ENCODE measurements around the gene SCG3.
"Not testable (repeated sequence)": the region's sequence is repeated elsewhere in the genome, so short reads cannot be mapped to it uniquely, and the experiment has no call there.

Gene SCG3

DNA sequence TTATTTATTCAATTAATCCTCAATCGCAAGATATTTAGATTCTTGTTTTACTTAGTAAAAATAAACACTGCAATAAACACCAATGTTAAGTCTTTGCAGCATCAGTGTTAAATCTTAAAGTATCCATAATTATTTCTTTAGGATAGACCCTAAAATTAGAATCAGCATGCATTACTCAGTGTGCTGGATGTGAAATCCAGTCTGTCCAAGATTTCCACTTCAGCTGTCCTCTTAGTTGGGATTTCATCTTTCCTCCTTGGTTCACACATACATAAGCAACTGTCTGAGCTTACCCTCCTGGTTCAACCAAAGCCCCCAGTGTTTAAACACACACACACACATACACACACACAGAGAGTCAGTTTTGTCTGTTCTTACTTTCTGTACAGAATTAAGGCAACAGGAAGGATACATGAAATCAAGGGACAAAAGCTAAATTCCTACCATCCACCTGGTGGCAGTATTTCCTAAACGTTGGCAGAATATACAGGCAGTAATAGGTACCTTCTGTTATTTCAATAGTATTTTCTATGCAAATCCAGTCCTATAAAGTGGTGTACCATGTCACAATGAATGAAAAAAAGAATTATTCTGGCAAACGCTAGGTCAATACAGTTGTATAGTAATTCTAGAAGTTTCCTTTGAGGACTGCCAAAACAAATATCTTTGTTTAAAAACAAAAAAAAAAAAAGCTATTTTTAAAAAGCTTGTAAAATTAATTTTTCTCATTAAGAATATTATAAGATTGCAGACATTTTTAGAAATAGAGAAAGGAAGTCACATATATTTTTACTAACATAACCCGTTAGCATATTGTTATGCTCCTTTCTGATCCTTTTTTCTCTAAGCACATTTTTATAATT is 31.4 kb upstream of the SCG3 start:
- Mint-ChIP-seq H3K4me1 (no peaks in the 10 kb centered on the region), H3K4me3 (no peak overlapping the region), H3K9me3 (no peaks in the 10 kb centered on the region), H3K36me3 (ENCODE audit: low read depth) (no peaks in the 10 kb centered on the region), H3K27ac (no peak overlapping the region), H3K27me3 (ENCODE audit: low read depth) (peaks cover 6% of the 10 kb centered on the region)
- TF ChIP-seq, protein P1, sequence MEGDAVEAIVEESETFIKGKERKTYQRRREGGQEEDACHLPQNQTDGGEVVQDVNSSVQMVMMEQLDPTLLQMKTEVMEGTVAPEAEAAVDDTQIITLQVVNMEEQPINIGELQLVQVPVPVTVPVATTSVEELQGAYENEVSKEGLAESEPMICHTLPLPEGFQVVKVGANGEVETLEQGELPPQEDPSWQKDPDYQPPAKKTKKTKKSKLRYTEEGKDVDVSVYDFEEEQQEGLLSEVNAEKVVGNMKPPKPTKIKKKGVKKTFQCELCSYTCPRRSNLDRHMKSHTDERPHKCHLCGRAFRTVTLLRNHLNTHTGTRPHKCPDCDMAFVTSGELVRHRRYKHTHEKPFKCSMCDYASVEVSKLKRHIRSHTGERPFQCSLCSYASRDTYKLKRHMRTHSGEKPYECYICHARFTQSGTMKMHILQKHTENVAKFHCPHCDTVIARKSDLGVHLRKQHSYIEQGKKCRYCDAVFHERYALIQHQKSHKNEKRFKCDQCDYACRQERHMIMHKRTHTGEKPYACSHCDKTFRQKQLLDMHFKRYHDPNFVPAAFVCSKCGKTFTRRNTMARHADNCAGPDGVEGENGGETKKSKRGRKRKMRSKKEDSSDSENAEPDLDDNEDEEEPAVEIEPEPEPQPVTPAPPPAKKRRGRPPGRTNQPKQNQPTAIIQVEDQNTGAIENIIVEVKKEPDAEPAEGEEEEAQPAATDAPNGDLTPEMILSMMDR (IDR thresholded peaks at IDR 0.05; ENCODE audit: unreplicated experiment in 3 of 3): peak; percentile 75 to 87 (median 79)

DNA sequence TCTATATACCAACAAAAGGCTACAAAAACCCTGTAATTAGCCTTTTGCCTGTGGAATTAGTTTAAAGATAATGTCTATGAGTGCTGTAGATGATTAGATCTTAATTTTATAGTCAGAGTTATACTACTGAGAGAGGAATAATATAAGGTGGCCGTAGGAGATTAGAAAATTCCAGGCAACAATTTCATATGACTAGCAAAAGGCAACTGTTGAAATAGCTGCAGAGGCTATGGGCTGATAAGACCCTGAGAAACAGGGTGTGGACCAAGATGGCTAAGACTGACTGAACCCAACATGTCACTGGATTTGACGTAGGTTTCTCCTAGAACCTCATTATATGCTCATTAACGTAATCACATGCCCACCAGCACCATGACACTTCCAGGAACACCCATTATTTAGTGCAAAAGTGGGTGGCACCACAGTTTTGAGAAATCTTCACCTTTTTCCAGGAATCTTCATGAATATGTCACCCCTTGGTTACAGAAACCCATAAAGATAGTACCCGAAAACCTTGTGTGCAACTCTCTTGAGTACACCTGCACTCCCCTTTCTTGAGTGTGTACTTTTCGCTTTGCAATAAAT is 29.1 kb upstream of the SCG3 start:
- TF ChIP-seq, protein P1 (IDR thresholded peaks at IDR 0.05; ENCODE audit: unreplicated experiment in 3 of 3): no peak
- Mint-ChIP-seq H3K4me1 (no peaks in the 10 kb centered on the region), H3K27me3 (ENCODE audit: low read depth) (peaks cover 6% of the 10 kb centered on the region), H3K27ac (no peak overlapping the region), H3K4me3 (no peak overlapping the region), H3K36me3 (ENCODE audit: low read depth) (no peaks in the 10 kb centered on the region), H3K9me3 (no peaks in the 10 kb centered on the region)

DNA sequence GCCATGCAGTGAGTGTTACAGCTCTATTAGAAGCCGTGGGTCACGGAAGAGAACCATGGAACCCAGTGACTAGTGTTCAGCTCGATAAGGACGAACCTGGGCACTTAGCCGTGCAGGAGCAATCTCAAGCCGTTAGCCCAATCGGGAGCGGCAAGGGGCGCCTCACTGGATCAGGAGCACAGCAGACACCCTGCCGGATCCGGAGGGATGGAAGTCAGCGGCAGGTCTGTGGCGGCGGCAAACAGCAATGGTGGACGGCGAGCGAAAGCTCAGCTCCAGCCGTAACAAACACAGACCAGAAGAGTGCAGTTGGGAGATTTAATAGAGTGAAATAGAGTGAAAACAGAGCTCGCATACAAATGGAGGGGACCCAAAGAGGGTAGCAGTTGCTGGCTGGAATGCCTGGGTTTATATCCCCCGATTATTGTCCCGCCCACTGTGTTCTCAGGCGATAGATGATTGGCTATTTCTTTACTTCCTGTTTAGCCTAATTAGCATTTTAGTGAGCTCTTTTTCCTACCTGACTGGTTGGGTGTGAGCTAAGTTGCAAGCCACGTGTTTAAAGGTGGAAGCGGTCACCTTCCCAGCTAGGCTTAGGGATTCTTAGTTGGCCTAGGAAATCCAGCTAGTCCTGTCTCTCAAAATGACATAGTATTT is 25.8 kb upstream of the SCG3 start:
- H3K4me3 Mint-ChIP-seq; H3K27me3 Mint-ChIP-seq (ENCODE audit: low read depth); H3K27ac Mint-ChIP-seq; H3K9me3 Mint-ChIP-seq; H3K36me3 Mint-ChIP-seq (ENCODE audit: low read depth); H3K4me1 Mint-ChIP-seq: not testable (repeated sequence)

DNA sequence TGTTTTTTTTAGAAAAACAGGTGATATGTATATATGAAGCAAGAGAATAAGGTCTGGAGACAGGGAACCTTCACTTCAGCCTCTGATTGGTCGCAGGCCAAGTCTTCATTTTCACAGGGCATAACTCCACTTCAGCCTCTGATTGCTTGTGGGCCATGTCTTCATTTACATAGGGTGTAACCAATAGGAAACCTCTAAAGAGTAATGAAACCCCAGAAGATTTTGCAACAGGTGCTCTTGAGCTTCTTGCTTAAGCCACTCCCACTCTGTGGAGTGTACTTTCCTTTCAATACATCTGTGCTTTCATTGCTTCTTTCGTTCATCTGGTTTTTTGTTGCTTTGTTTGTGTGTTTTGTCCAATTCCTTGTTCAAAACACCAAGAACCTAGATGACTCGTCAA is 22.6 kb upstream of the SCG3 start:
- Mint-ChIP-seq H3K4me1 (no peaks in the 10 kb centered on the region), H3K4me3 (no peak overlapping the region), H3K27ac (no peak overlapping the region), H3K27me3 (ENCODE audit: low read depth) (peaks cover 4% of the 10 kb centered on the region), H3K9me3 (no peaks in the 10 kb centered on the region), H3K36me3 (ENCODE audit: low read depth) (no peaks in the 10 kb centered on the region)
- TF ChIP-seq, protein P1 (IDR thresholded peaks at IDR 0.05; ENCODE audit: unreplicated experiment in 3 of 3): no peak

DNA sequence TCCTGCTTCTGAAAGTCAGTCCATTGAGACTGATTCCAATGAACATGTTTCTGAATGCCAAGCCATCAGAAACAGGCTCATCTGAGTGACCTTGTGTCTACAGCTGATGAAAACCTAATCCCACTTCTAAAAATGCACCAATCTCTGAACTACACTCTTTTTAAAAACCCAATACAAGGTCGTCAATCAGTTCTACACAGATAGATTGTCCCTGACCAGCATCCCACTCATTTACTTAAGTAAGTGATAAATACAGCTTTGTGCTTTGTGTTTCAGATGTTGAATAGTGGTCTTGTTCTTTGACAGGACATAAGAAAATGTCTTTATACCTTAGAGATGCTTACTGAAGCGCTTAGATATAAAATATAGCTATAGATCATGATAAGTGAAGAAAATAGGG is 20.2 kb upstream of the SCG3 start:
- Mint-ChIP-seq H3K4me1 (no peaks in the 10 kb centered on the region), H3K9me3 (no peaks in the 10 kb centered on the region), H3K36me3 (ENCODE audit: low read depth) (no peaks in the 10 kb centered on the region), H3K27ac (no peak overlapping the region), H3K27me3 (ENCODE audit: low read depth) (peaks cover 4% of the 10 kb centered on the region), H3K4me3 (no peak overlapping the region)
- TF ChIP-seq, protein P1 (IDR thresholded peaks at IDR 0.05; ENCODE audit: unreplicated experiment in 3 of 3): no peak

DNA sequence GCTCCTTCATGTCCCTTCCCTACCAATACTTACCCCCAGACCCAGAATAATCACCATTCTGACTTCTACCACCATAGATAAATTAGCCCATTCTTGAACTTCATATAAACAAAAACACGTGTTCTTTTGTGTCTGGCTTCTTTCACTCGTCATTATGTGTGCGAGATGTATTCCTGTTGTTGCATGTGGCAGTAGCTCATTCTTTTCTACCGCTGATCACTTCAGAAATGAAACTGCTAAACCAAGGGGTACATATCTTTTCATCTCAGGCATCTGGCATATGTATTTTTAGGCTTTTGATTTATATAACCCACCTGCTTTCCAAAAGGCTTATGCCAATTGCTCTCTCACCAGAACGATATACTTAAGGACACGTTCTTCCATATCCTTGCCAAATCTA is 13.8 kb upstream of the SCG3 start:
- no peaks in the 10 kb centered on the region for H3K36me3 Mint-ChIP-seq (ENCODE audit: low read depth)
- H3K9me3 Mint-ChIP-seq: no peaks in the 10 kb centered on the region
- H3K4me3 Mint-ChIP-seq: no peak overlapping the region
- TF ChIP-seq, protein P1 (IDR thresholded peaks at IDR 0.05; ENCODE audit: unreplicated experiment in 3 of 3): no peak
- no peak overlapping the region for H3K27ac Mint-ChIP-seq
- H3K4me1 Mint-ChIP-seq: peaks cover 4% of the 10 kb centered on the region
- peaks cover 6% of the 10 kb centered on the region for H3K27me3 Mint-ChIP-seq (ENCODE audit: low read depth)
